Pons (tissue), 1 donor: ENCODE results near the gene ARFGEF2.

Experiments used
- DNase-seq: peaks from one replicate; pipeline ENCODE4 v3.0.0-alpha.2; 2016; ENCODE audit warnings: low spot score

ARFGEF2 gene

DNA sequence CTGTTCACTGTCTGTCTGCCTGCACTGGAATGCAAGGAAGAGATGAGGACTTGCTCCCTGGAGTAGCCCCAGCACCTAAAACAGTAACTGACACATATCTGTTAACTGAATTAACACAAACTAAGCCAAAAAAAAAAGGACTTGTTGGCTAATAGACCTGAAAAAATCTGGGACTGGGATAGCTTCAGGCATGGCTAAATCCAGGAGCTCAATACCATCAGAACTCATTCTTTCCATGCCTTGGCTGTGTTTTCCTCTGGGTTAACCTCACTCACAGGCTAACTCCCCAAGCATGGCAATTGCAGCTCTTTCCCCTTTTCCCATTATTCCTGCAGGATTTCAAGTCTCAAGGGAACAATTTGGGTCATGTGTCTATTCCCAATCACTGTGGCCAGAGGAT lies 21.6 kb upstream of the ARFGEF2 start:
- DNase-seq = no peak

DNA sequence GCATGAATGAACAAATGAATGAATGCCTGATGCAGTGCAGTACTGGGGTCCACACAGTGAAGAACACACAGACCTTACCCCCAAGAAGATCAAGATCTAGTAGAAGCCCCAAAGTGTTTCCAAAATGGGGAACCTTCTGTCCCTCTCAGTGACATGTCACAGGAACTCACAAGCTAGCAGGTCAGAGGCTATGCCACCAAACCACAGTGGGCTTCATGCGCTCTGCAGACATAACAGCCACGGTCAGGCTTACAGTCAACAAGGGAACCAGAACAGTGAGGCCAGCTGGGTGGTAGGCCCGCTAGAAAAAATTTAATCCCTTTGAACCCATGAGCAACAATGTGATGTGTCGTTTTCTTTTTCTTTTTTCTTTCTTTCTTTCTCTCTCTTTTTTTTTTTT lies 20.2 kb upstream of the ARFGEF2 start:
- DNase-seq = peak; percentile 19

DNA sequence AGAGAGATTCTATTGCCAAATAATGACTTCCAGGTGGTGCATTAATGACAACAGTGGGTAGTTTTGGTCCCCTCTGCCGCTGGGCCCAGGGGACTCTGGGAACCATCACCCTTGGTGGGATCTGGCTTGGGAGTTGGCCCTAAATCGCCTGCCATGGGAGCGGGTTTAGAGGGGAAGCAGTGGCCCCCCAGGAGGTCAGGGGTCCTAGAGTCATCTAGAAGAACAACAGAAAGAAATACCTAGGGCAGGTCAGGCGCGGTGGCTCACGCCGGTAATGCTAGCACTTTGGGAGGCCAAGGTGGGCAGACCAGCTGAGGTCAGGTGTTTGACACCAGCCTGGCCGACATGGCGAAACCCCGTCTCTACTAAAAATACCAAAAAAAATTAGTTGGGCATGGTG lies 17.8 kb upstream of the ARFGEF2 start:
- DNase-seq = no peak

DNA sequence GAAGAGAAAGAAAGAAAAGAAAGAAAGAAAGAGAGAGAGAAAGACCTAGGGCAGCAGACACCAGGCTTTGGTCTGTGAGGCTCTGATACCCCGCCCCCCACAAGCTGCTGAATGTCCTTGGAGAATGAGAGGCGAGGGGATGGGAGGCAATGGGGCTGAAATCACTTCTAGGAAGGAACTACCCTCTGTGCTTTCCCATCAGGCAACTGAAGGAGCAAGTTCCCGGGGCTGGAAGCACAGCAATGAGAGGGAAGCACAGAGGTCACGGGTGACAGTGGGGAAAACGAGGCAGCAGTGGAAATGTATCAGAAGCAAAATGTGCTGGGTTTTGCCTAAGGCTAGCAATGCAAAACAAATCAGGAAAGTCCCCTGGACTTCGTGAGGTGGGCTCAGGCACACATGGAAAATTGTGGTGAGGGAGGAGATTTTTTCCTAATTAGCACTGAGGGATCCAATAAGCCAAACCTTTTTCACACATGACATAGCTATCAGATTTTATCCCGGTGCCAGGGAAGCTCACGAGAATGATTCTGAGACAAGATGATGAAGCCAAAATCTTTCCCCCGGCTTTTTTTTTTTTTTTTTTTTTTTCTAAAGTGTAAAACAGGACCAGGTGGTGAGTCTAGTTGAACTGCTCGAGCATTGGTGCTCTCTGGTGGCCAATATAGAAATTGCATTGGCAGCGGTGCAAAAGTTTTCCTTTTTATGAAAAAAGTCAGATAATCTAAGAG lies 16.8 kb upstream of the ARFGEF2 start:
- DNase-seq = peak; percentile 69

DNA sequence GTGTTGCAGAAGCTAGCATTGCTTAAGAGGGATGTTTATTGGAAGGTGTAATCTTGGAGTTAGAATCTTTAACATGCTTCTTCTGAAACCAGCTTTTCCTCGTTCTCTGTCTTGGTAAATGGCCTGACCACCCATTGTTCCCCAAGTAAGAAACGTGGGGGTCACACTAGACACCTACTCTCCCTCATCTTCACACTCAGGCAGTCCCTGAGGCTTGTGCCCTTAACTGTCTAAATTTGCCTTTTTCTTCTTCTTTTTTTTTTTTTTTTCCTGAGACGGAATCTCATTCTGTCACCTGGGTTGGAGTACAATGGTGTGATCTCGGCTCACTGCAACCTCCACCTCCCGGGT lies 16.2 kb upstream of the ARFGEF2 start:
- DNase-seq = no peak

DNA sequence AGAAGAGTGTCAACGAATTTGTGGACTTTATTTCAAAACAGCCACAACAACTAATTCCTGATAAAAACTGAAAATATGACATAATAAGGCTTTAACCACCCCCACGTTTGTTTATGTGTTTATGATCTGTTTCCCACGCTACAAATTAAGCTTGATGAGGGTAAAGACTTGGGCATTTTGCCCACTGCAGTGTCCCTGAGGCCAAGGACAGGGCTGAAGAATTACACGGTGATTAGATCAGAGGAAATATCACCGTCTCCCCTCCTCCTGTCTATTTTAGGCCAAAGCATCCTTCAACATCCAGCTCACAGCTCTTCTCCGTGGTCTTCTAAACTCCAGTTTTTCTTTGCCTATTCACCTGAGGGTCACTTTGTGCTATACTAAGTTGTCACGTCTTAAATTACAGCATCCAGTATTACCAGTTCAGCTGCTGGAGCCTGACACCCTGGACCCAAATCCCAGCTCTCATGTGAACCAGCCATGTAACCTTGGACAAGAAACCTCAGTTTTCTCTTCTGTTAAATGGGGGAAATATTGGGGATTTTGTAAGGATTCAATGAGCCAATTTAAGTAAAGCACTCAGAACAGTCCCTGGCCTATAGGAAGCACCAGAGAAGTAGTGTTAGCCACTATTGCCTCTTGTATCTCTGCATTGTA lies 15.2 kb upstream of the ARFGEF2 start:
- no peak for DNase-seq

DNA sequence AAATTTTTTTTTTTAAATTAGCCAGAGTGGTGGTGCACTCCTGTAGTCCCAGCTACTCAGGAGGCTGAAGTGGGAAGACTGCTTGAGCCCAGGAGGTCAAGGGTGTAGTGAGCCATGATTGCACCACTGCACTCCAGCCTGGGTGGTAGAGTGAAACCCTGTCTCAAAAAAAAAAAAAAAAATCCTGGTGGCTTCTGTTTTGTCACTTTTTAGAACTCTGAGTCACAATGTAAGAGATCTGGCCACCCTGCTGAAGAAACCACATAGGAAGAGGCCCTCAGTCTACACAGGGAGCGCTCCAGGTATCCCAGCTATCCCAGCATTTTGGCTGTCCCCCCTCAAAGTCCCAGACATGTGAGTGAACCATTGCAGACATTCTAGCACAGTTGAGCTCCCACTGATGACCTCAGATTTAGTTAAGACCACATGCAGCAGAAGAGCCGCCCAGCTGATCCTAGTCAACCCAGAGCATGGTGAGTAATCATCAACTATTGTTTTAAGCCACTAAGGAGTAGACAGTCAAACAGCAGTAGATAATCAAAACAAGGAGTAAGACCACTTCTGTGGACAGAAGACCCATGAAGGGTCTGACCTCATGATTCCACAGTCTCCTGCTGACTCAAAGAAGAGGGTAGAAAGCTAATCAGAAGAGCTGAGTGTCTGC lies 12.7 kb upstream of the ARFGEF2 start:
- DNase-seq = no peak

DNA sequence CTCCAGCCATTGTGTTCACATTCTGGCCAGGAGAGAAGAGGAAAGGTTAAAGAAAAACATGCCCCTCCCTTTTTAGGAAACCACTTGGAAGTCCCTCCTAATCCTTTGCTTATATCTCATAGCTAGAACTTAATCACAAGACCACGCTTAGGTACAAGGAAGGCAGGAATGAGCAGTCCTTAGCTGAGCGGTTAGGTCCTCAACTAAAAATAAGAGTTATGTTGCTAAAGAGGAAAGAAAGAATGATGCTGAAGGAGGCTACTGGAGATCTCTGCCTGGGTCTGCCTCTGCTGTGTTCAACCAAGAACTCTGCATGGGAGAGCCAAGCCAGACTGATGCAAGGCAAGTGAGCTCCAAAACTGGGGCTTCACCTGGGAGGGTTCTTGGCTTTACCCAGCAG lies 11.6 kb upstream of the ARFGEF2 start:
- DNase-seq = no peak

DNA sequence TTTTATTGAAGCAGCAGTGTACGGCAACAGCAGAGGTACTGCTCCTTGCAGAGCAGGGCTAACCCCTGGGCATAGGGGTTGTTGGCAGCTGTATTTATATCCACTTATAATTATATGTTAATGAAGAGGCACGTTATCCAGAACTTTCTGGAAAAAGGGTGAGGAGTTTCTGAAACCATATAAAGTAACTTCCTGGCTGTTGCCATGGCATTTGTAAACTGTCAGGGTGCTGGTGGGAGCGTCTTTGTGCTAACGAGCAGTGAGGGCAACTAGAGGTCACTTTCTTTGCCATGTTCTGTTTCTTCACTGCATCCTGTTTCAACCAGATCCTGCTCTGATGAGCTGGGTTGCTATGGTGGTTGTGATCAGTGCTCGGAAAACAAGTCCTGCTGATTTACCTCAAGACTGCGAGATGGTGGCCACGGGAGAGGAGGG lies 11.1 kb upstream of the ARFGEF2 start:
- DNase-seq = no peak

DNA sequence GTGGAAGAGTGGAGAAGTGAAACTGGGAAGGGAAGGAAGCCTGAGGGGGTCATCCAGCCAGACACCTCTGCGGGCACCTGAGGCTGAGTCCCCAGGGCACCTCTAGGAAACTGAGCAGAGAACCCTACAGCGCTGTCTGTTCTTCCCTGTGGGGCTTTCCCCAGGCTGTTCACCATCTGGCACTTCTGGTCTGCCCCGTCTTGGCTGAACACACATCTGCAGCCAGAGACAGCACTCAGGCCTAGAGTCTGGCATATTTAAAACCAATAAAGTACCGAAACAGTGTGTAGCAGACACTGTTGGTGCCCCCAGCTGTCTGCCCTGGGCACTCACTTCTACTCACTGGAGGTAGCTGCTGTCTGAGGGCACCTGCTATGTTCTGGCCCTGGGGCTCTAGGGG lies 9.4 kb upstream of the ARFGEF2 start:
- DNase-seq = no peak

DNA sequence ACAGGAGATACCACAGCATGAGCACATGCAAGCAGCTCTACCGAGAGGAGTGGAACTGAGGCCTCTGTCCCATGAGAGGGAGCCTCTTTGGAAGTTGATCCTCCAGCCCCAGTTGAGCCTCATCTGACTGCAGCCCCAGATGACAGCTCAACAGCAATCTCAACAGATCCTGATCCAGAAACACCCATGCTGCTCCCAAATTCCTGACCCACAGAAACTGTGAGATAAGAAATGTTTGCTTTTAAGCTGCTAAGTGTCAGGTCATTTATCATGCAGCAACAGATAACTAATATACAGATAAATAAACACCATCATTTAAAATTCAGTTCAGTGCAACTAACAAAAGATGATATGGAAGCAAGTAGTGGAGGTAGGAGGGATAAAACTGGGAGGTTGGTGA lies 4.8 kb upstream of the ARFGEF2 start:
- DNase-seq = no peak

DNA sequence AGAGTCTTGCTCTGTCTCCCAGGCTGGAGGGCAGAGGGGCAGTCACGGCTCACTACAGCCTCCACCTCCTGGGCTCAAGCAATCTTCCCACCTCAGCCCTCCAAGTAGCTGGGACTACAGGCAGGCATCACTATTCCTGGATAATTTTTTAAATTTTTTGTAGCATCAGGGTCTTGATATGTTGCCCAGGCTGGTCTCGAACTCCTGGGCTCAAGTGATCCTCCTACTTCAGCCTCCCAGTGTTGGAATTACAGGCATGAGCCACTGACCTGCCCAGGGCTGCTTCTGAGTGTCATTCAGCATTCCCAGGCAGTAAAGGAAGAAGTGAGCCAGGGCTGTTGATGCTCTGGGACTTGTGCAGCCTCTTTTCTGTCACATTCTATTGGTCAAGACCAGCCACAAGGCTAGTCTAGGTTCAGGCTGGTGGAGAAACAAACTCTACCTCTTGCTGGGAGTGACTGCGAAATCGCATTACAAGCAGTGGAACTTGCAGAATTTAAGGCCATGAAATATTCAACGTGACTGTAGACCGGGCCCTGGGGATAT lies 2.1 kb upstream of the ARFGEF2 start:
- DNase-seq = no peak

DNA sequence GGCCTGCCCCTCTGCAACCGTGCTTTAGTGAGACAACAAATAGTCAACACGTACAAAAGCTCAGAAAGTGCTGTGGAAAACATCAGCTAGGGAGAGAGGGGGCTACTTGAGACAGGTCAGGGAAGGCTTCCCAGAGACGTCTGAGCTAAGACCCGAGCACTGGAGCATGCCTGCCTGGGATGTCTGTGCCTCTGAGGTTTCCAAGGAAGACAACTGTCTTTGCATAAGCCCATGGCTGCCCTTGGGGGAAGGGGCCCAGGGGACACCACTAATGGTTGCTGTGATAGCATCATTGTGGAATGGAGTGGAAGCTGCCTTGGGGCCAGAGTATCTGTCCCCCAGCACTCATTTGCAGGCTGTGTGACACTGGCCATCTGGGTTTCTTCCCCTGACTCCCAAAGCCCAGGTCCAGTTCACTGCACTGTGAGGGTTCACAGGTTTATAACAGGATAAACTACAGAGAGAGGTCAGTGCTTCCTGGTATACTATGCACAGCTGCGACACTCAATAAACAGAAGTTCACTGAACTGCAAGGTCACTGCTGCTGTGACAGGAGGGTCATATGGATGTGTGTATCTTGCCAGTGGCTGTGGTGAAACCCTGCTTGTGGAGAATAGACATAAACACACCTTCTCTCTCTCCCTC lies 1.5 kb upstream of the ARFGEF2 start:
- no peak for DNase-seq

DNA sequence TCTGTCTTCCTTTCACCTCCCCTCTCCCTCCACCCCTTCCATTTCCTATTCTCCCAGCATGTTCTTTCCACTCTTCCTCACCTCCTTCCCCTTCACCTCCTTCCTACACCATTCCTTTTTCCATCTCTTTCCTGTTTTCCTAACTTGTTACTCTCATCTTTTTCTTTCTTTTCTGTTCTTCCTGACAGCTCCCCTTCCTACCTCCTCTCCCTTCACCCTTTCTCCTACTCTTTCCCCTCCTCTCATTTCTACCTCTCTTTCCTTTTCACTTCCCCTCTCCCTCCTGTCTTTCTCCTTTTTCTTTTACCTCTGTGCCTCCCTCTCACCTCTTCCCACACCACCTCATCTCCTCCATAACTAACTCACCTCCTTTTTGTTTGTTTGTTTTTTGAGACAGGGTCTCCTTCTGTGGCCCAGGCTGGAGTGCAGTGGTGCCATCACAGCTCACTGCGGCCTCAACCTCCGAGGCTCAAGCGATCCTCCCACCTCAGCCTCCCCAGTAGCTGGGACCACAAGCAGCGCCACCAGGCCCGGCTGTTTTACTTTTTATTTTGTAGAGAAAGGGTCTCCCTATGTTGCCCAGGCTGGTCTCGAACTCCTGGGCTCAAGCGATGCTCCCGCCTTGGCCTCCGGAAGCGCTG lies 864 bp upstream of the ARFGEF2 start:
- no peak for DNase-seq

DNA sequence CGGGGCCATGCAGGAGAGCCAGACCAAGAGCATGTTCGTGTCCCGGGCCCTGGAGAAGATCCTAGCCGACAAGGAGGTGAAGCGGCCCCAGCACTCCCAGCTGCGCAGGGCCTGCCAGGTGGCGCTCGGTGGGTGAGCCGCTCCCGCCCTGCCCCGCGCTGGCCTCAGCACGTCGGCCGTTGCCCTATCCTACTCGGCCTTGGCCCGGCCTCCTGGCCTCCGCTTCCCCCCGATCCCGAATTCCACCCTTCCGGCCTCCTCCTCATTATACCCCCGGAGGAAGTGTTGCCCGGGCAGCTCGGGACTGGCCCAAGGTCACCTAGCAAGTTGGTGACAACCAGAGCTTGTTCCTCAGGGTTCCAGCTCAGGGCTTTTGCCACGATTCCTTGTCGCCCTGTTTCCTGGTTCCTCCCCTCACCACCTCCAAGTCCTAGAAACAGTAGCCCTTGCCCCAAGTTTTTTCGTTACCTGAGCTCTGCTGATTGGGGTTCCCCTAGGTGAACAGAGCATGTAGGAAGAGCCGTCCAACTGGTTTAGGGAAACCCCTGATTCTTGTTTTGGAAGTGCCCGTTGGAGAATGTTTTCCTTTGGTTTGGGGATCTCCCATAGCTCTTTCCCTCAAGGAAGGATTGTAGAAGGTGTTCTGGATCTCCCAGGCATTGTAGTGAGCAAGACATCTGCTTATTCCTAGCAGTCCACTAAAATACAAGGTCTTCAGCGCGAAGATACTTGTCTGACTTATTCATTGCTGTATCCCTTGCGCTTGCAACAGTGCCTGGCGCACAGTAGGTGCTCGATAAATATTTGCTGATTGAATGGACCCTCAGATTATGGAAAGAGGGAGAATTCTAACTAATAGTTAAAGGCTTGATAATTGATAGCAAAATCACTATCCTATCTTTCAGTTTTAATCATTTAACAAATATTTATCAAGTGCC lies 641 bp downstream of the ARFGEF2 start:
- DNase-seq = no peak

DNA sequence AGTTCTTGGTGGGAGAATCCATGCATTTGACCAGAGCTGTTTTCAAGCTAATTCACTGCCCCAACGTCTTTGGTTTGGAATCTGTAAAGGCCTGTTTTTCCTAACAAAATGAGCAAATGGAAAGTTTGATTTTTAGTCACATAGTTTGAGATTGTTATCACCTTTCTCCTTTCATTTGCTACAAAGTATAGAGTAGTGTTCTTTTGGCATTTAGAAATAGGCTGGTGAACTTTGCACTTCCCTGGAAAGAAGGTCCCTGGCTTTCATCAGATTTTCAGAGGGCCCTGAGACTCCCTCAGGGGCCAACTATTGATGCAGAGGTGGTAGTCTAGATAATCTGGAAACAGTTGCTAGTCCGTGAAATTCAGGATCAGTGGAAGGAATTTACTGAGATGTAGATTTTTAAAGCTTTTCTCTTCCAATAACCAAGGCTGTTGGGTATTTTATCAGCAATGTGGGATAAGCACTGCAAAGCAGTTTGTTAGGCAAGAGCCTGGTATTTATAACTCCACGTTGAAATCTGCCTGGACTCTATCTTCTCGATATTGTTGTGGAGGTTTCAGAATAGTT lies 1.7 kb downstream of the ARFGEF2 start:
- DNase-seq = no peak

DNA sequence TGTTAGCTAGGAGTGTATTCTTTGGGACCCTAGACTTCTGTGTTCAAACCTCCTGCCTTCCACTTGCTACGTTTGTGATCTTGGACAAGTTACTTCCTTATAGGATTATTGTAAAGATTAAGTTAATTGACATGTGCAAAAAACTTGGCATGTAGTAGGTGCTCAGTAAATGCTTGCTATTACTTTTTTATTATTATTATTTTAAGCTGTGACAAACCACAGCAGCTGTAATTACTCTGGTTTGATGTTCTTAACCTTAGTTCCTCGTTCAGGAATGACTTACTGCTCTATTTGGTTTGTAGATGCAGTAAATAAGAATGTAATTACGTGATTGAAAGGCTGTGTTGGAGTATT lies 3.2 kb downstream of the ARFGEF2 start:
- no peak for DNase-seq

DNA sequence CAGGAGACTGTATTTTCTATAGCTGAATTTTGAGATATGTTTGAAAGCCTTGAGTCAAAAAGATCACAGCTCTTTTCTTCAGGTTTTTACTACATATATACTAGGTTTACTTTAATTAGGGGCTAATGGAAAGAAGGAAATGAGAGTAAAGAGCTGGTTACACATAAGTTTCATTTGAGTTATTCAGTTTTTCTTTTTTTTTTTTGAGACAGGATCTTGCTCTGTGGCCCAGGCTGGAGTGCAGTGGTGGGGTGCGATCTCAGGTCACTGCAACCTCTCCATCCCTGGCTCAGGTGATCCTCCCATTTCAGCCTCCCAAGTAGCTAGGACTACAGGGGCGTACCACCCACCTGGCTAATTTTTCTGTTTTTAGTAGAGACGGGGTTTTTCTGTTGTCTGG lies 4.8 kb downstream of the ARFGEF2 start:
- no peak for DNase-seq

DNA sequence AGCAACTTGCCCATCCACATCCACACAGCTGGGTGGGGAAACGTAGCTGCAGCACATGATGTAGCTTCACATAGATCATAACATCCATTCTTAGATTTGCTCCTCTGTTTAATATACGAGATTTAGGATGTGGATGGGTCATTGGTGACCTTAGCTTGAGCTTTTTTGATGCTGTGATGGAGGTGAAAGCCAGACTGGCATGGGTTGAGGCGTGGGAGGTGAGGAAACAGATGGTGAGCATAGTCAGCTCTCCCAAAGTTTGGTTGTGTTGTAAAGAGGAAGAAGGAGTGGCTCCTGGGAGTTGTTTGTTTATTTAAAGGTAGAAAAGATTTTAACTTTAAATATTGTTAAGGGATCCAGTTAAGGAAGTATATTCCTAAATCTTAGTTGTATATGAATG lies 5.3 kb downstream of the ARFGEF2 start:
- no peak for DNase-seq

DNA sequence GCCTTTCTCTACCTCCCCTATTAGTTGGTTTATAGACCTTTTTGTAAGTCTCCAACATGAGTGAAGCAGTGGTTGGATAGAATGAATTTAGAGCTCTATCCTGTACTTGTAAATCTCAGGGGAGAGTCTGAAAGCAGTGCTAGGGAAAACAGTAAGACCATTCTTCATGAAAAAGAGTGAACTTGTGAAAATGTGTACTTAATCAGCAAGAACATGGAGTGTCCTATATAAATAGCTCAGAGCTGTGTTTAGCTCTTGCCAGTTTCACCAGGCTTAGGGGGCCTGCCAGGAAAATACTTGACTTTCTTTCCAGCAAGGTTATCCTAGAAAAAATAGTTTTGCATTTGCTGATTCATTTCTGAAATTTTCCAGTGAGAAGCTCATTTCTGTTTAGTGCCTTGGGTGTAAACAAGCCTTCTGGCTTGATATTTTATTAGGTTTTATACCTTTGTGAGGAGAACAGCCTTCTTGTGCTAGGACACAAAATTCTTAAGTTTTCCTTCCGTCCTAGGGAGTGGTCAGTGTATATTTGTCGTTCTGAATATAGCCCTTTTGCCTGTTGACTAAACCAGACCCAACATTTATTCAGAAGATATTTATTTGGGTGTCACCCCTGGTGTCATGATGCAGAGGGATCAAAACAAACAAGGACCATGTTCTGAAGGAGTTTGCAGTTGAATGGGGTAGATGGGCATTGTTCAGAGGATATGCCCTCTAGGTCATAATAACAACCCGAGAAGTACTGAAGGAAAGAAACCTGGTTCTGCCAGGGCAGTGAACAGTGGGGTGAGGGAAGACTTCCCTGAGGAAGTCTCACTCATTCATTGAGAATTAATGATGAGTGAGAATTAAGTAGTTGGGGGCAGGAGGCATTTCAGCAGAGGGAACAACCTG lies 7.6 kb downstream of the ARFGEF2 start:
- DNase-seq = peak; percentile 56
